ENCODE data around the gene NELFCD.

- TF ChIP-seq CTCF (IDR thresholded peaks at IDR 0.05) (no peak), EZH2 (IDR thresholded peaks at IDR 0.05; ENCODE audit: borderline replicate concordance, insufficient read depth, low read depth, low read length, poor library complexity, severe bottlenecking) (no peak)
Observed at GRCh38 chr20:58976061-58976730, 4.9 kb upstream of the NELFCD start.
